KMS-11 (cell line): Measurements from ENCODE around the gene NRCAM.

Experiments
- H2AFZ ChIP-seq: fragments of 200-600 bp; sonication (generic); 2 replicates; pipeline ENCODE4 v1.6.1; 2016; ENCODE audit warnings: antibody characterized with exemption, mixed run types, low read depth
- H3K27ac ChIP-seq: fragments of 200-600 bp; sonication (generic); 2 replicates; pipeline ENCODE4 v1.6.1; 2016; ENCODE audit warnings: mild to moderate bottlenecking, mixed run types
- H3K27me3 ChIP-seq: fragments of 200-600 bp; sonication (generic); 2 replicates; pipeline ENCODE4 v1.6.1; 2017; ENCODE audit warnings: mild to moderate bottlenecking, low read depth, mixed run types, moderate library complexity; ENCODE audit not compliant: insufficient read depth
- H3K36me3 ChIP-seq: fragments of 200-600 bp; sonication (generic); 2 replicates; pipeline ENCODE4 v1.6.1; 2017; ENCODE audit warnings: mild to moderate bottlenecking, mixed run types; ENCODE audit not compliant: insufficient read depth
- H3K4me1 ChIP-seq: fragments of 200-600 bp; sonication (generic); 2 replicates; pipeline ENCODE4 v1.6.1; 2016; ENCODE audit warnings: mild to moderate bottlenecking, low read depth, mixed run types; ENCODE audit not compliant: poor library complexity, severe bottlenecking
- H3K4me2 ChIP-seq: fragments of 200-600 bp; sonication (generic); 2 replicates; pipeline ENCODE4 v1.7.0; 2016; ENCODE audit warnings: mild to moderate bottlenecking, mixed run types
- H3K4me3 ChIP-seq: fragments of 200-600 bp; sonication (generic); IDR thresholded peaks from 2 replicates; pipeline ENCODE4 v1.6.1; 2017; ENCODE audit warnings: low read depth, low read length, mixed read lengths; ENCODE audit not compliant: insufficient read depth
- H3K79me2 ChIP-seq: fragments of 200-600 bp; sonication (generic); 2 replicates; pipeline ENCODE4 v1.6.1; 2016; ENCODE audit warnings: low read depth, mixed run types; ENCODE audit not compliant: insufficient read depth
- H3K9ac ChIP-seq: fragments of 200-600 bp; sonication (generic); 2 replicates; pipeline ENCODE4 v1.6.1; 2016; ENCODE audit warnings: mild to moderate bottlenecking, mixed run types
- H4K20me1 ChIP-seq: fragments of 200-600 bp; sonication (generic); 2 replicates; pipeline ENCODE4 v1.6.1; 2016; ENCODE audit warnings: mild to moderate bottlenecking, mixed run types; ENCODE audit not compliant: insufficient read depth
- CTCF ChIP-seq: fragments of 200-600 bp; sonication (generic); conservative IDR thresholded peaks from 2 replicates; pipeline ENCODE4 v1.6.1; 2017; ENCODE audit warnings: low read depth, mild to moderate bottlenecking, antibody characterized with exemption, low read length, moderate library complexity, mixed read lengths

NRCAM gene

GRCh38 chr7:108367314-108367713 is 88.9 kb downstream of the NRCAM start:
- H3K36me3 ChIP-seq: no peaks in the 10 kb centered on the region
- H2AFZ ChIP-seq: no peak overlapping the region
- no peak overlapping the region for H3K4me3 ChIP-seq
- H3K79me2 ChIP-seq: no peaks in the 10 kb centered on the region
- H3K27me3 ChIP-seq: no peaks in the 10 kb centered on the region
- no peak overlapping the region for H3K27ac ChIP-seq
- H3K9ac ChIP-seq: no peak overlapping the region
- no peak for TF ChIP-seq CTCF
- H3K4me1 ChIP-seq: peaks cover 5% of the 10 kb centered on the region
- no peak overlapping the region for H3K4me2 ChIP-seq
- H4K20me1 ChIP-seq: no peaks in the 10 kb centered on the region

- Histone ChIP-seq H3K4me1 (peaks cover 32% of the 10 kb centered on the region), H3K27me3 (no peaks in the 10 kb centered on the region), H3K9ac (no peak overlapping the region), H3K36me3 (no peaks in the 10 kb centered on the region), H3K4me2 (no peak overlapping the region), H3K4me3 (no peak overlapping the region), H2AFZ (no peak overlapping the region), H3K79me2 (no peaks in the 10 kb centered on the region), H3K27ac (no peak overlapping the region), H4K20me1 (no peaks in the 10 kb centered on the region)
- no peak for TF ChIP-seq CTCF
These were observed 92.6 kb downstream of the NRCAM start for GRCh38 chr7:108363659-108364058.

GRCh38 chr7:108360058-108360800 is 96.0 kb downstream of the NRCAM start:
- Histone ChIP-seq H3K79me2 (no peaks in the 10 kb centered on the region), H3K36me3 (no peaks in the 10 kb centered on the region), H3K4me1 (peaks cover 36% of the 10 kb centered on the region), H3K27ac (no peak overlapping the region), H3K4me2 (0 out of 2 replicates have a peak overlapping the region, but pooled peaks have one; percentile 41), H3K4me3 (no peak overlapping the region), H3K27me3 (no peaks in the 10 kb centered on the region), H4K20me1 (no peaks in the 10 kb centered on the region), H2AFZ (no peak overlapping the region), H3K9ac (no peak overlapping the region)
- no peak for TF ChIP-seq CTCF

GRCh38 chr7:108358553-108358952 is 97.7 kb downstream of the NRCAM start:
- no peaks in the 10 kb centered on the region for H3K27me3 ChIP-seq
- no peak overlapping the region for H3K9ac ChIP-seq
- no peak for TF ChIP-seq CTCF
- peaks cover 36% of the 10 kb centered on the region for H3K4me1 ChIP-seq
- H3K79me2 ChIP-seq: no peaks in the 10 kb centered on the region
- H3K4me3 ChIP-seq: no peak overlapping the region
- H3K36me3 ChIP-seq: no peaks in the 10 kb centered on the region
- no peak overlapping the region for H3K4me2 ChIP-seq
- no peak overlapping the region for H2AFZ ChIP-seq
- H4K20me1 ChIP-seq: no peaks in the 10 kb centered on the region
- H3K27ac ChIP-seq: no peak overlapping the region
